Measurements from ENCODE around the gene LARGE1. TPM values are rescaled to one million over a fixed set of nuclear protein-coding genes. Genes with fewer than 3 reads are reported as not detected.

Gene LARGE1
- total RNA-seq, 2 experiments from 2014 or later = 0.58 to 1.1 TPM

DNA sequence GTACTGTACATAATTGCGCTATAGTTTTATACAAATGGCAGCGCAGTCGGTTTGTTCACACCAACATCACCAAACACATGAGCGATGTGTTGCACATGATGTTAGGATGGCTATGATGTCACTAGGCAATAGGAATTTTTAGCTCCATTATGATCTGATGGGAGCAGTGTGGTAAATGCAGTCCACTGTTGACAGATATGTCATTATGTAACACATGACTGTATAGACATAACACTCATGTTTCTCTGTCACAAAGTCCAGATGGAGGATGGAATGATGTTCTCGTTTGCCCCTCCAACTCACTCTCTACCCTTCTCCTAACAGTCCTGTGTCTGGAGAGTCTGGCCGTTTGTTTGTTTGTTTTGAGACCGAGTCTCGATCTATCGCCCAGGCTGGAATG is 288.5 kb downstream of the LARGE1 start:
- Mint-ChIP-seq H3K4me3 (no peak overlapping the region), H3K9me3 (ENCODE audit: low read depth) (peaks cover 23% of the 10 kb centered on the region), H3K36me3 (no peaks in the 10 kb centered on the region), H3K27me3 (no peaks in the 10 kb centered on the region), H3K27ac (no peak overlapping the region), H3K4me1 (no peaks in the 10 kb centered on the region)
- ATAC-seq (no peak), DNase-seq (no peak)
- CTCF ChIA-PET = no interaction called here

DNA sequence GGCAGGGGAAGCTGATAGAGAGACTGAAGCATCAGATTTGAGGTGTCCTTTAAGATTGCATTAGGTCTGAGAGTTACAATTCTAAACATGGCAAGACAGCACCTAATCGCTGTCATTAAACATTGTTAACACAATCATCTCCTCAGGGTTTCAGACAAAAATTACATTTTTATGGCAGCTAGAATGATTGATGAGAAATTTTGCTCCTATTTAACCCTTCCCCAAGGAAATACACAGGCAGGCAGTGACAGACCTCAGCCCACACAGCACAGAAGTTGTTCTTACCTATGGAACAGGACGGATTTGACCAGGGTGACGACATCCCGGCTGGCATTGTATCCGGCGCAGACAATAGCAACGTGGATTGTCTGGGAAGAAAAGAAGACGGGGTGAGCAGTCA is 294.3 kb downstream of the LARGE1 start:
- no peak for ATAC-seq
- H3K4me1 Mint-ChIP-seq = no peaks in the 10 kb centered on the region
- no peaks in the 10 kb centered on the region for H3K27me3 Mint-ChIP-seq
- CTCF ChIA-PET = no interaction called here
- H3K36me3 Mint-ChIP-seq = no peaks in the 10 kb centered on the region
- no peak overlapping the region for H3K27ac Mint-ChIP-seq
- DNase-seq = no peak
- H3K9me3 Mint-ChIP-seq (ENCODE audit: low read depth) = peaks cover 17% of the 10 kb centered on the region
- no peak overlapping the region for H3K4me3 Mint-ChIP-seq

DNA sequence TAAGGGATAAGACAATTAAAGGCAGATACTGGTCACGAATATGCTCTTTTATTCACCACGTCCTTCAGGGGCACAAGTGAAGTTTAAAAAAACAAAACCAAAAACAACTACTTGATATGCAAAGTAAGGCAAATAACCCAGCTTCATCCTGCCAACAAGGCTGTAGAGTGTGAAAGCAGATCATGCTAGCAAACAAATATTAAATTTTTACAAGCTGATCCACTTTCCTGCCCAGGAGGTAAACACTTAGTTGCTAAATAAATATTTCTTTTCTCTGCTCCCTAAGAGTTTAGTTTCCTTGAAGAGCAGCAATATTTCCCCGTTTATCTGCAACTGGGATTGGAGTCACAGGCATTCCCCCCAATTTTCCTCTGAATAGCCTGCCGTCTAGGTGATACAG is 300.2 kb downstream of the LARGE1 start:
- DNase-seq (no peak), ATAC-seq (no peak)
- H3K9me3 Mint-ChIP-seq (ENCODE audit: low read depth) = peaks cover 12% of the 10 kb centered on the region
- no peak overlapping the region for H3K4me3 Mint-ChIP-seq
- CTCF ChIA-PET = interaction anchor here (0.7 kb wide), 1 partner anchor 9 kb away, joined by 3 read pairs; no protein-coding TSS in a partner anchor
- no peaks in the 10 kb centered on the region for H3K4me1 Mint-ChIP-seq
- no peaks in the 10 kb centered on the region for H3K36me3 Mint-ChIP-seq
- H3K27me3 Mint-ChIP-seq = no peaks in the 10 kb centered on the region
- H3K27ac Mint-ChIP-seq = no peak overlapping the region

DNA sequence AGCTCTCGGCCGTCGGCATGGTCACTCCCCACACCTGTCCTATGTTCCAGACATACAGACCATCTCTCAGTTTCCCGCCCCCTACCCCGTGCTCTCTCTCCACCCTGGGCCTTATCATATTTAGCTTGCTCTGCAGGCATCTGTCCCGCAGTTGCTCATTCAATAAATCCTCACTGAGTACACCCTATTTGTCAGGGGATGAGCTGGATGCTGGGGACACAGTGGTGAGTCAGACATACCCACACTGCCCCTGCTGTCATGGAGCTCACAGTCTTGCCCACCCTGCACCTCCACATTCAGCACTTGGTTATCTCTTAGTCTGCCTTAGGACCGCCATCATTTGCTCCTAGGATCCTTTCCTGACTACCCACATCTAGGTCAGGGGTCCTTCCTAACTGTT is 313.8 kb downstream of the LARGE1 start:
- CTCF ChIA-PET = no interaction called here
- no peak for ATAC-seq
- Mint-ChIP-seq H3K27me3 (no peaks in the 10 kb centered on the region), H3K4me1 (no peaks in the 10 kb centered on the region), H3K27ac (no peak overlapping the region), H3K4me3 (no peak overlapping the region), H3K9me3 (ENCODE audit: low read depth) (peaks cover 24% of the 10 kb centered on the region), H3K36me3 (peaks cover 1% of the 10 kb centered on the region)
- DNase-seq = no peak

DNA sequence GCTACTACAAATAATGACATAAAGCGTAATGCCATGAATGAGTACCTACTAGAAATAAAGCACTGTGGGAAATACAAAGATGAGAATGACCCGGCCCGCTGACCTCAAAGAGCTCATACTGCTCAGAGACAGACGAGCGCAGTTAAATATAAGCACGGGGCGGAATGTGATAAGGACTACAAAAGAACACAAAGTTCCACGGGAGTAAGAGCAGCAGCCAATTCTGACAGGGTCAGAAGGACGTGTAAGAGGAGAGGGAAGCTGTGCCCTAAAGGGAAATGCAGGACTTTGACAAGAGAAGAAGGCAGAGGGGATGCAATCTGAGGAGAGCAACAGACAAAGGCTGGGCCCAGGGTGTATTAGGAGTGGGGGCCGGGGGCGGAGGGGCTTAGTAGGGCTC is 314.6 kb downstream of the LARGE1 start:
- peaks cover 1% of the 10 kb centered on the region for H3K36me3 Mint-ChIP-seq
- no peaks in the 10 kb centered on the region for H3K27me3 Mint-ChIP-seq
- ATAC-seq (no peak), DNase-seq (no peak)
- H3K27ac Mint-ChIP-seq = no peak overlapping the region
- CTCF ChIA-PET = no interaction called here
- peaks cover 26% of the 10 kb centered on the region for H3K9me3 Mint-ChIP-seq (ENCODE audit: low read depth)
- no peak overlapping the region for H3K4me3 Mint-ChIP-seq
- H3K4me1 Mint-ChIP-seq = no peaks in the 10 kb centered on the region

DNA sequence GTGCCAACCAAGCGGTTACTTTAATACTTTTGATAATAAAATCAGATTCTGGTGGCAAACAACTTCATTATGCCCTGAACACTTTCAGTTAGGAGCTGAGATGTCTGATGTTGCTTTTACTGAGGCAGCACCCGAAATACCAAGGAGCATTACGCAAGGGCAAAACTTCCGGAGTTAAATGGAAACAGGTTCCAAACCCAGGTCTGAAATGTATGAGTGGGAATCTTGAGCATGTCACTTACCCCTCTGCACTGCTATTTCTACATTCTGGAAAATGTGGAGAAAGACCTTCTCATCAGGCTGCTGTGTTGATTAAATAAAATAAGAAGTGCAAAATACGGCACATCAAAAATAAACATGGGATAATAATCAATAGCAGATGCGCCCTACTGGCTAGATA is 315.1 kb downstream of the LARGE1 start:
- Mint-ChIP-seq H3K9me3 (ENCODE audit: low read depth) (peaks cover 27% of the 10 kb centered on the region), H3K27me3 (no peaks in the 10 kb centered on the region), H3K4me3 (no peak overlapping the region), H3K36me3 (peaks cover 1% of the 10 kb centered on the region), H3K27ac (no peak overlapping the region), H3K4me1 (no peaks in the 10 kb centered on the region)
- ATAC-seq = no peak
- CTCF ChIA-PET = no interaction called here
- DNase-seq = no peak

DNA sequence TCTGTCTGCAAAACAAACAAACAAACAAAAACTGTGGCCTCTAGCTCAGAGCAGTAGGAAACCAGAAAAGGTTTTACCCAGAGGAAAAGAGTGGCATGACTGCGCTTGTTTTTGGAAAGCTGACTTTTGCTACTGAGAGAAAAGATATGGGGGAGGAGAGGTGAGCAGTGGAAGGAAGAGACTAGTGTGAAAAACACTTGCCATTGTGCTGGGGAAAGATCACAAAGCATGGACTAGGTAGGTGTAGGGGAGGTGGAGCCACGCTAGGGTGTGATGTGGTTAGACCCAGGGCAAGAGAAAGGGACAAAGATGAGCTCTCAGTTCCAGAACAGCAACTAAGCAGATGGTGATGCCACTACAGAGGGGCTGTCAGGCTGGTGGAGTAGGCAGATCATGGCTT is 319.2 kb downstream of the LARGE1 start:
- no peak for DNase-seq
- Mint-ChIP-seq H3K9me3 (ENCODE audit: low read depth) (peaks cover 17% of the 10 kb centered on the region), H3K4me1 (no peaks in the 10 kb centered on the region), H3K27ac (no peak overlapping the region), H3K4me3 (no peak overlapping the region), H3K27me3 (no peaks in the 10 kb centered on the region), H3K36me3 (no peaks in the 10 kb centered on the region)
- ATAC-seq = no peak
- CTCF ChIA-PET = no interaction called here

DNA sequence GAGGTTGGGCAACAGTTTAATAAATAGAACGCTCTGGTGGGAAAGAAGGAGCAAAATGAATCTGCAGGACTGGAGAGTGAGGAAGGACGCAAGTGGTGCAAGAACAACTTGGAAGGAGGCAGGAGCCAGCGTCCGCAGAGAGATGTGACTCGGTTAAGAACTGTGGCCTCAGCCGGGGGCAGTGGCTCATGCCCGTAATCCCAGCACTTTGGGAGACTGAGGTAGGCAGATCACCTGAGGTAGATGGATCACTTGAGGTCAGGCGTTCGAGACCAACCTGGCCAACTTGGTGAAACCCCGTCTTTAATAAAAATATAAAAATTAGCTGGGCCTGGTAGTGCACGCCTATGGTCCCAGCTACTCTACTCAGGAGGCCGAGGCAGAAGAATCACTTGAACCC is 319.7 kb downstream of the LARGE1 start:
- Mint-ChIP-seq H3K9me3 (ENCODE audit: low read depth) (peaks cover 15% of the 10 kb centered on the region), H3K4me3 (no peak overlapping the region), H3K36me3 (no peaks in the 10 kb centered on the region), H3K27me3 (no peaks in the 10 kb centered on the region), H3K4me1 (no peaks in the 10 kb centered on the region), H3K27ac (no peak overlapping the region)
- ATAC-seq = no peak
- no peak for DNase-seq
- CTCF ChIA-PET = no interaction called here

DNA sequence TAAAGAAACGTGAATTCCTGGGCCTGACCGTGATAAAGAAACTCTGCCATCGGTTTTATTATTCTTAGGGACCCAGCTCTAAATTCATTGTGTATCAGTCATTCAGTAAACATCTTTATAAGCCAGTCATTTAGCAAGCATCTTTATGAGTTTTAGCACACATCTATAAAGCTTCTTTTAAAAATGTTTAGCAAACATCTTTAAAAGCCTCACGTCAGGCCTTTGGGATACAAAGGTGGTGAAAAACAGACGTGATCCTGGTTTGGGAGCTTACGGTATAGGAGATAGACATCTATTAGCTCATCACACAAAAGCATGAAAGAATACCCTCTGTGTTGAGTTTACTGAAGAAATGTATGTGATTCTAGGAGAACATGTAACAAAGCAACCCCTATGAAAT is 320.2 kb downstream of the LARGE1 start:
- no peak for ATAC-seq
- Mint-ChIP-seq H3K4me3 (no peak overlapping the region), H3K36me3 (no peaks in the 10 kb centered on the region)

DNA sequence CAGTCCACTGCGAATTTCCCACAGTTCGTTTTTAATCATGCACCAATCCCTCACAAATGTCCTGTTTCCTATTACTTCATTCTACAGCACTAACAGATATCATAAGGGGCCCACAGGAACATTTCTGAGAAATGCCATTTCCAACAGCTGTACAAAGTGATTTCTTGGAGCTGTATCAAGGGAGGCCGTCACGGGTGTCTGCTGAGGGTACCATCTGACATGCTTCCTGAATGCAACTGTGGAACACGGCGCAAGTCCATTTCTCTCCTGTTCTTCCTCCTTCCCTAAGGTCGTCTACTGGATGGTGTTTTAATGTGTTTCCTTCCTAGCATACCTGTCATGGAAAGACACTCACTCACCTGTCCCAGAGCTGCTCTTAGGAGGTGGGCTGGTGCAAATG is 320.7 kb downstream of the LARGE1 start:
- Mint-ChIP-seq H3K4me3 (no peak overlapping the region), H3K9me3 (ENCODE audit: low read depth) (peaks cover 14% of the 10 kb centered on the region), H3K4me1 (no peaks in the 10 kb centered on the region), H3K36me3 (no peaks in the 10 kb centered on the region), H3K27ac (no peak overlapping the region), H3K27me3 (no peaks in the 10 kb centered on the region)
- CTCF ChIA-PET = no interaction called here
- DNase-seq (no peak), ATAC-seq (no peak)

More for the DNA sequence above, 320.2 kb downstream of the LARGE1 start:
- H3K4me1 Mint-ChIP-seq = no peaks in the 10 kb centered on the region
- CTCF ChIA-PET = no interaction called here
- H3K27me3 Mint-ChIP-seq = no peaks in the 10 kb centered on the region
- H3K27ac Mint-ChIP-seq = no peak overlapping the region
- peaks cover 14% of the 10 kb centered on the region for H3K9me3 Mint-ChIP-seq (ENCODE audit: low read depth)
- no peak for DNase-seq

DNA sequence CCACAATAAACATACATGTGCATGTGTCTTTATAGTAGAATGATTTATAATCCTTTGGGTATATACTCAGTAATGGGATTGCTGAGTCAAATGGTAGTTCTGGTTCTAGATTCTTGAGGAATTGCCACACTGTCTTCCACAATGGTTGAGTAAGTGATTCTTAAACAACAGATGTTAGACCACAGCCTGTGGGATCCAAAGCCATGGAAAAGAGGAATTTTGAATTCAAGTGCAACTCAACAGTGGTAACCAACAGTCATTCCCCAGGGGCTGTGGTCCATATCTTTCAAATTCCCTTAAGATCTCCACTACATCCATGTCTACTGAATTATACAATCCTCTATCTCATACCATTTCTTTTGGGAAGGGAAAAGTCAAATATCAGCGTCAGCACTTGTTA is 321.5 kb downstream of the LARGE1 start:
- Mint-ChIP-seq H3K9me3 (ENCODE audit: low read depth) (peaks cover 16% of the 10 kb centered on the region), H3K27me3 (no peaks in the 10 kb centered on the region), H3K27ac (no peak overlapping the region), H3K36me3 (no peaks in the 10 kb centered on the region), H3K4me1 (no peaks in the 10 kb centered on the region), H3K4me3 (no peak overlapping the region)
- DNase-seq (no peak), ATAC-seq (no peak)
- CTCF ChIA-PET = no interaction called here

DNA sequence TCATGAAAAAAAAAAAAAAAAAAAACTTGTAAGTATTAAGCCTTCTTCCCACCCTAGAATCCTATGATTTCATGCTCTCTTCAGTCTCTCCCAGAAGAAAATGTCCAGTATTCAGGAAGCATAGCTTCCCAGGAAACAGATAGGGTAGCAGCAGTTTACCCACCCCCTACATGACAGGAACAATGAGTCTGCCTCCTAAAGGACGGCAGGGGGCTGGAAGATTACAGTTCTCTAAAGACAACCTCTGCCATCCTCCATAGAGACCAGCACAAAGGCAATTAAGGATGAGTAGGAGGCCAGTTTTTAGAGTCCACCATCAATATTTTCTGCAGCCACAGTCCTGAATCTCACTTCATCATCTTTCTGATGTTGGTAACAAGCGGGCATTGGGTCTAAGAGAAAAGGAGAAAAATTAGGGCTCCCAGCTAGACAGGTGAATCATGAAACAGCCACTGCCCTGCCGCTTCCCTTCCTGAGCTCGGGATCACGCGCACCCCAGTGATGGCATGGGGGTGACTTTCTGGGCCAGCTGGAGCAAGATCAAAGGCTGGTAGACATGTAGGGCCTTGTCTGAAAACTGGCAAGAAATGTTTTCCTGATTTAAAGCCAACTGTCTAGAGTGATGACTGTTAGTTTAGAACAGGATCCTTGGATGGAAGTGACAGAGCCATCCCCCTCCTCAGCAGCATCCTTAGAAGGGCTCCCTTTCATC is 322.8 kb downstream of the LARGE1 start:
- Mint-ChIP-seq H3K36me3 (no peaks in the 10 kb centered on the region), H3K27me3 (no peaks in the 10 kb centered on the region)
- CTCF ChIA-PET = no interaction called here

DNA sequence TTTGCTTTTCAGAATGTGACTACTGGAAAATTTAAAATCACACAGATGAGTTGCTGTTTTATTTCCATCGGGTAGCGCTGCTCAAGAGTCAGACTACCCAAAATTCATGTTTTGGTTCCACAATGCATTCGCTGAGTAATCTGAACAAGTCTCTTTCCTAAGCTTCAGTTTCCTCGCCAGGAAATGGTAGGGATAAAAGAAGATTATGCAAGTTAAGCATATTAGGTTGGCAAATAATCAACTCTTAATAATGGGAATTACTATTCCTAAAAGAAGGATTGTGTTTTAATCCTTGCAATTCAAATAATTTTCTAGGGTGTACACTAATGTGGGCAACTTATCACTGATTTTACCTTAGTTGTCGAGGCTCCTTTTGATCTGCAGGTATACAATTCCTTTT is 326.5 kb downstream of the LARGE1 start:
- Mint-ChIP-seq H3K9me3 (ENCODE audit: low read depth) (peaks cover 9% of the 10 kb centered on the region), H3K4me3 (no peak overlapping the region), H3K36me3 (no peaks in the 10 kb centered on the region), H3K27me3 (no peaks in the 10 kb centered on the region), H3K27ac (no peak overlapping the region), H3K4me1 (no peaks in the 10 kb centered on the region)
- no peak for DNase-seq
- CTCF ChIA-PET = no interaction called here
- no peak for ATAC-seq

More for the DNA sequence above, 322.8 kb downstream of the LARGE1 start:
- Mint-ChIP-seq H3K9me3 (ENCODE audit: low read depth) (peaks cover 12% of the 10 kb centered on the region), H3K4me3 (no peak overlapping the region), H3K4me1 (no peaks in the 10 kb centered on the region), H3K27ac (no peak overlapping the region)
- ATAC-seq = no peak
- no peak for DNase-seq

DNA sequence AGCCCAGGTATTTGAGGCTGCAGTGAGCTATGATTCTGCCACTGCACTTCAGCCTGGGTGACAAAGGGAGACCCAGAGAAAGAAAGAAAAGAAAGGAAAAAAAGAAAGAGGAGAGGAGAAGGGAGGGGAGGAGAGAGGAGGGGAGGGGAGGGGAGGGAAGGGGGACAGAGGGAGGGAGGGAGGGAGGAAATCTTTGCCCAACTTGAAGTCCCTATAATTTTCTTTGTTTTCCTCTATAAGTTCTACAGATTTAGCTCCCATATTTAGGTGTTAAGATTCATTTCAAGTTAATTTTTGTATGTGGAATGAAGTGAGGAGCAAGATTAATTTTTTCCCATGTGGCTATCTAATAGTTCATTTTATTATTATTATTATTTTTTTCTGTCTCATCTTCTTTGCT is 328.3 kb downstream of the LARGE1 start:
- ATAC-seq (no peak), DNase-seq (no peak)
- H3K36me3 Mint-ChIP-seq = no peaks in the 10 kb centered on the region
- H3K27me3 Mint-ChIP-seq = no peaks in the 10 kb centered on the region
- H3K9me3 Mint-ChIP-seq (ENCODE audit: low read depth) = peaks cover 9% of the 10 kb centered on the region
- H3K27ac Mint-ChIP-seq = no peak overlapping the region
- CTCF ChIA-PET = no interaction called here
- no peaks in the 10 kb centered on the region for H3K4me1 Mint-ChIP-seq
- H3K4me3 Mint-ChIP-seq = no peak overlapping the region

DNA sequence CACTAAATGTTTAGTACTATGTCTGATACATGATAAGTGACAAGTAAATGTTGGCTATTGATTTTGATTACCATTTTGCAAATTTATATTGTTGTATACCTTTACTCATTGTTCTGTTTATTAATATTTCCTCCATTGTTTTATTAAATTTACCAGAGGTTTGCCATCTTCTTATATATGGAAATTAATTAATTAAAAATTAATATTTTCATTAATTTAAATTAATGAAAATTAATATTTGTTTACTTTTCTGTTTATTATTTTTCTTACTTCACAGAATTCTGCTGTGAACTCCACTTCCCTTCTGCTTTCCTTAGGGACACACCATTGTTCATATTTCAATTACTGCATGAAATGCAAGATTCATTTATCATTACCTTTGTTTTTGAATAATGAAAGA is 331.0 kb downstream of the LARGE1 start:
- ATAC-seq (no peak), DNase-seq (no peak)
- peaks cover 5% of the 10 kb centered on the region for H3K9me3 Mint-ChIP-seq (ENCODE audit: low read depth)
- H3K4me1 Mint-ChIP-seq = no peaks in the 10 kb centered on the region
- no peaks in the 10 kb centered on the region for H3K36me3 Mint-ChIP-seq
- H3K27ac Mint-ChIP-seq = no peak overlapping the region
- no peak overlapping the region for H3K4me3 Mint-ChIP-seq
- CTCF ChIA-PET = no interaction called here
- H3K27me3 Mint-ChIP-seq = no peaks in the 10 kb centered on the region

Measured in activated CD8-positive, alpha-beta memory T cell treated with anti-CD3 and anti-CD28 coated beads, Interleukin-2, amount 10 ng/mL, durations not matched to agents 7 days and 5 days (primary cell).